ENCODE measurements around the gene FBXW8.

FBXW8 gene

GRCh38 chr12:117080661-117081144 is 170.0 kb downstream of the FBXW8 start:
- no peak for DNase-seq (ENCODE audit: low read depth)
